H1 (cell line): Measurements from ENCODE around the gene AQP7. TPM values are rescaled to one million over a fixed set of nuclear protein-coding genes. Genes with fewer than 3 reads are reported as not detected.

Experiments
- CBX5 ChIP-seq: fragments of 300-800, 300-1000 bp; sonication (generic); IDR thresholded peaks from 2 replicates; pipeline ENCODE4 v1.7.1; 2016; ENCODE audit warnings: antibody characterized with exemption, low read length, low read depth
- CBX8 ChIP-seq: fragments of 300-800, 300-1000 bp; sonication (generic); IDR thresholded peaks from 2 replicates; pipeline ENCODE4 v1.7.1; 2016; ENCODE audit warnings: low read depth, low read length, borderline replicate concordance
- CHD1 ChIP-seq: IDR thresholded peaks from 2 replicates; pipeline ENCODE4 v1.6.1; 2012; ENCODE audit warnings: low read depth, low read length, improper control_type of control experiment
- CREB1 ChIP-seq: IDR thresholded peaks from 2 replicates; pipeline ENCODE4 v1.6.1; 2012; ENCODE audit warnings: inconsistent platforms
- CTCF ChIP-seq, 3 experiments: IDR thresholded peaks; 1 replicate in 2 of 3; 2 replicates in 1 of 3; pipeline versions ENCODE4 v1.5.1 to v1.6.1; 2011; ENCODE audit warnings: low read length in 3 of 3, mild to moderate bottlenecking in 3 of 3, inconsistent platforms in 2 of 3, low read depth in 1 of 3, moderate library complexity in 1 of 3; ENCODE audit not compliant: insufficient read depth in 1 of 3; ENCODE audit errors: control extremely low read depth in 1 of 3
- E2F6 ChIP-seq: IDR thresholded peaks from 2 replicates; pipeline ENCODE4 v1.6.1; 2012; ENCODE audit warnings: inconsistent platforms
- EGR1 ChIP-seq: IDR thresholded peaks from 2 replicates; pipeline ENCODE4 v1.6.1; 2011; ENCODE audit warnings: low read depth, low read length, borderline replicate concordance
- EP300 ChIP-seq, 2 experiments: IDR thresholded peaks; 1 replicate in 1 of 2; 2 replicates in 1 of 2; pipeline ENCODE4 v1.6.1; 2011 to 2012; ENCODE audit warnings: low read depth in 2 of 2, low read length in 2 of 2, mild to moderate bottlenecking in 2 of 2, borderline replicate concordance in 1 of 2, inconsistent platforms in 1 of 2, moderate library complexity in 1 of 2
- FOSL1 ChIP-seq: IDR thresholded peaks from 2 replicates; pipeline ENCODE4 v1.6.1; 2011; ENCODE audit warnings: mild to moderate bottlenecking, low read depth, low read length, moderate library complexity; ENCODE audit not compliant: insufficient read depth
- GTF2F1 ChIP-seq: IDR thresholded peaks from 2 replicates; pipeline ENCODE4 v1.6.1; 2012; ENCODE audit warnings: low read depth, low read length, improper control_type of control experiment, borderline replicate concordance
- KDM1A ChIP-seq: fragments of 200-600, 300-600 bp; sonication (generic); IDR thresholded peaks from 2 replicates; pipeline ENCODE4 v1.7.1; 2016; ENCODE audit warnings: mild to moderate bottlenecking, low read length, borderline replicate concordance
- MAX ChIP-seq: IDR thresholded peaks from 2 replicates; pipeline ENCODE4 v1.6.1; 2012; ENCODE audit warnings: inconsistent platforms
- PHF8 ChIP-seq: fragments of 200-600 bp; sonication (generic); conservative IDR thresholded peaks from 2 replicates; pipeline ENCODE4 v1.7.1; 2012; ENCODE audit warnings: low read depth, mild to moderate bottlenecking, inconsistent platforms, low read length, moderate library complexity
- POLR2AphosphoS5 ChIP-seq: IDR thresholded peaks from 2 replicates; pipeline ENCODE4 v1.6.1; 2011; ENCODE audit warnings: low read depth, low read length
- POU5F1 ChIP-seq: IDR thresholded peaks from 2 replicates; pipeline ENCODE4 v1.6.1; 2011; ENCODE audit warnings: low read depth, mild to moderate bottlenecking, low read length, moderate library complexity
- RBBP5 ChIP-seq: IDR thresholded peaks from 2 replicates; pipeline ENCODE4 v1.7.1; 2012; ENCODE audit warnings: low read depth, mild to moderate bottlenecking, inconsistent platforms, low read length, moderate library complexity, borderline replicate concordance
- RFX5 ChIP-seq: IDR thresholded peaks from 2 replicates; pipeline ENCODE4 v1.6.1; 2011; ENCODE audit warnings: low read depth, low read length, improper control_type of control experiment, borderline replicate concordance
- SAP30 ChIP-seq: fragments of 300-600 bp; sonication (generic); IDR thresholded peaks from 2 replicates; pipeline ENCODE4 v1.7.1; 2012; ENCODE audit warnings: low read length, moderate library complexity, mild to moderate bottlenecking, inconsistent platforms; ENCODE audit not compliant: insufficient read depth, insufficient replicate concordance
- SIRT6 ChIP-seq: IDR thresholded peaks from one replicate; pipeline ENCODE4 v1.7.1; 2012; ENCODE audit warnings: low read length, inconsistent platforms
- SP4 ChIP-seq: IDR thresholded peaks from 2 replicates; pipeline ENCODE4 v1.6.1; 2012; ENCODE audit warnings: low read length, inconsistent platforms
- TEAD4 ChIP-seq: IDR thresholded peaks from 2 replicates; pipeline ENCODE4 v1.6.1; 2012; ENCODE audit warnings: low read depth, low read length, inconsistent platforms, mixed read lengths
- polyA plus RNA-seq, 7 experiments: library from polyadenylated mRNA; depleted of rRNA in 3 of 7; stranded (reverse) in 5 of 7; unstranded in 2 of 7; fragments of >200 nt in 5 of 7; fragments of 200-250 nt in 2 of 7; gene quantifications; 1 replicate in 5 of 7; 2 replicates in 1 of 7; 4 replicates in 1 of 7; pipeline versions ENCODE4 v1.2.1 to v1.2.3, GENCODE V29; 2011 to 2013; ENCODE audit warnings: missing spikeins in 2 of 7, mixed read lengths in 2 of 7
- total RNA-seq: library from RNA; stranded (reverse); fragmentation: NEBNext Ultra II Directional; extraction: Animal tissue kit (Norgen Biotek cat#: 25700); gene quantifications from 2 replicates; pipeline ENCODE4 v1.2.1, GENCODE V29; 2021

The AQP7 gene
- total and polyA plus RNA-seq, 2 of the 8 experiments (the other 6 are each of a cell fraction or from before 2014, with no cell fraction given) = not detected

- no peak for TF ChIP-seq GTF2F1
- TF ChIP-seq RBBP5 = peak; percentile 84; the same call in 1 of the 2 replicates
- no peak for TF ChIP-seq CHD1
- TF ChIP-seq PHF8 = no peak
- TF ChIP-seq E2F6 = peak; percentile 46; the same call in 1 of the 2 replicates
- no peak for TF ChIP-seq TEAD4
- TF ChIP-seq SAP30 = peak; percentile 76
- no peak for TF ChIP-seq SP4
- no peak for TF ChIP-seq RFX5
- peak; percentile 13 to 58 (median 46) for TF ChIP-seq CTCF (IDR thresholded peaks at IDR 0.05; ENCODE audit: control extremely low read depth in 1 of 3, insufficient read depth in 1 of 3, low read depth in 1 of 3, low read length in 3 of 3)
- no peak for TF ChIP-seq POU5F1
- no peak for TF ChIP-seq FOSL1
- TF ChIP-seq SIRT6 = no peak
- TF ChIP-seq EP300 (IDR thresholded peaks at IDR 0.05; ENCODE audit: borderline replicate concordance in 1 of 2, low read depth in 2 of 2, low read length in 2 of 2) = no peak
- peak; percentile 72 for TF ChIP-seq MAX
- no peak for TF ChIP-seq CBX5
- no peak for TF ChIP-seq KDM1A
- TF ChIP-seq EGR1 = peak; percentile 24; the same call in 1 of the 2 replicates
- no peak for TF ChIP-seq CREB1
- no peak for TF ChIP-seq POLR2AphosphoS5
- TF ChIP-seq CBX8 = no peak
Observed at GRCh38 chr9:33446946-33447798, 44.8 kb upstream of the AQP7 start, which contains the start of gene AQP3 (continued).
